ENCODE data around the gene SLC16A5.

Gene SLC16A5

DNA sequence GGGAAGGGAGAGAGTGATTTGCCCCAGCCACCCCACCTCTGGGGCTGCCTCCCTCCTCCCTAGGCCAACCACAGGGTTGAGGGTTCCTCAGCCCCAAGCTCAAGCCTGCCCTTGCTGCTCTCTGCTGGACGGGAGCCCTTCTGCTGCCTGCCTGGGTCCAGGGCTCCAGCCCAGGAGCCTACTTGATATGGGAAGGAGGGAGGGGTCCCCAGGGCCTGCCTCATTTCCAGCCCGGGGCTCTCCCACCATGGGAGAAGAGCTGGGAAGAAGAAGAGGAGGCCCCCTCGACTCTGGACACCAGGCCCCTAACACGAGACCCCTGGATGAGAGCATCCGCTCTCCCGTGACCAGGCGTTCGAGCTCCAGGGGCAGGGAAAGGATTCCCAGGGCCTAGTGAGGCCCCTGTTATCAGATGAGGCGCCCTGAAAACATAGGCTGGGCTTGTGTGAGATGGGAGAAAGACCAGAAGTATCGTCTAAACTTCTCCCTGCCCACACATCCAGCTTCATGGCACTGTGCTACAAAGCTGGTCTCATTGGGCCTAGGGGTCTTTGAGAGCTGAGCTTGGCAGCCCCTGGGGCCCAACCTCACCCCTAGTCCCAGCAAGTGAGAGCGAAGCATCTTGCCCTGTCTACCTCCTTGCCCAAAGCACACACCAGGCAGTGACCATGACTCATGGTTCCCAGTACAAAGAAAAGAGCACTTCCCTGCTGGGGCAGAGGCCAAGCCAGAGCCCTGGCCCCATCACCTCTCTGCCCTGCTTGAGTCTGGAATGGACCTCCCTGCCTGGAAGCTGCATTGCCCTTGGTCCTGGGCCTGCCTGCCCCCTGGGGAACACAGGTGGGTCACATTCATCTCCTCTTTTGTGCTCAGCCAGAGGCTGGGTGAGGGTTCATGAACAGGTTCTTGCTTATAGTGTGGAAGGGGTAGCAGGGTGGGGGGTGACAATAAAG is 987 bp downstream of the SLC16A5 start:
- DNase-seq = no peak

DNA sequence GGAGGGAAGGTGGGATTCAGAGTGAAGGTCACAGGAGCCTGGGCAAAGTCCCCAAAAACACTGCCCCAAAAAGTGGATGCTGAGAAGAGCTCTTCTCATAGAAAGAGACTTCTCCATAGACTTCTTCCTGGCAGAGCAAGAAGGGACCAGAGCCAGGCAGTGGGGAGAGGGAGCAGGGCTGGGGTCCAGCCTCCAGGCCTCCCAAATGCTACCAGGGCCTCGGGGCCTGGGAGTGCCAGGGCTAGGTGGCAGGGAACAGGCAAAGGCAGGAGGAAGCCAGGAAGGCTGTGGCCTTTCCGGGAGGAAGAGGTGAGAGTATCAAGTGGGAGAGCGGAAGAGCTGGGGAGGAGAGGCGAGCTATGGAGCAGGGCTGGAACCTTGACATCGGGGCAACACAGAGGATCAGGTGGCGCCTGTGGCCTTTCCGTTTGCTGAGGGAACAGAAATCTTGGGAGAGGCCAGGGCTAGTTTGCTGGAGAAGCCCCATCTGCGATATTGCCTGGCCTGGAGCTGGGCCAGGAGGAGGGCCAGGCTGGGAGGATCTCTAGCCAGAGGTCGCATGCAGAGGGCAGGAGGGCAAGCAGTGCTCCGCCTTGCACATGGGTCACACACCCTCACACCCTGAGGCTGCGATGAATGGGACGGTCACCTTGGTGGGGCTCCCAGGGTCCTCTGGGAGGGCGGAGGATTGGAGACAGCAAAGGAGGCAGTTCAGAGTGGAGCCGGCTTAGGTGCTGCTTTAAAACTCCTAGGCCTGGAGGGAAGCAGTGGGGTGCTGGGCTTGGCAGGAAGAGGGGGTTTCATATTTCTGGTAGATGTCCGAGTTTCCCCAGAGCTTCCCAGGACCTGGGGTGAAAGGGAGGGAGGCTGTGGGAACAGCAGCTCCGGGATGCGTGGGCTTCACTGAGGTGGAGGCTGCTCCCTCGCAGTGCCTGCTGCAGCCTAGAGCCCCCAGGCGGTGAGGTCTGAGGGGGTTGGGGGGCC is 3.4 kb downstream of the SLC16A5 start:
- no peak for DNase-seq

DNA sequence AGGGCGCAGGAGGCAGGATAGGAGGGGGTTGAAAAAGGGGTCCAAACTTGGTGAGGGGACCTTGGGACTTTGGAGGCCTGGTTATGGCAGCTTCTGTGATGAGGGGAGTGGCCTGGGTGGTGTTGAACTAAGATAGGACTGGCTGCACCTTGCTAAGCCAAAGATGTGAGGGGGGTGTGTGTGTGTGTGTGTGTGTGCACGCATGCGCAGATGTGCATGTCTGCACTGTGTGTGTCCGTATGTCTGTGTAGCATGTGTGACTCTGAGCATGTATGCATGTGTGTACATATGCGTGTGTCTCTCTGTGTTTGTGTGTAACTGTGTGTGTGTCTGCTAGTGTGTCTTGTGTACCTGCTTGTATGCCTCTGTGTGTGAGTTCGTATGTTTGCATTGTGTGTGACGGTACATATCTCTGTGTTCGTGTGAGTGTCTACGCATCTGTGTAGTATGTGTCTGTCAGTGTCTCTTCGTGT is 4.1 kb downstream of the SLC16A5 start:
- no peak for DNase-seq

DNA sequence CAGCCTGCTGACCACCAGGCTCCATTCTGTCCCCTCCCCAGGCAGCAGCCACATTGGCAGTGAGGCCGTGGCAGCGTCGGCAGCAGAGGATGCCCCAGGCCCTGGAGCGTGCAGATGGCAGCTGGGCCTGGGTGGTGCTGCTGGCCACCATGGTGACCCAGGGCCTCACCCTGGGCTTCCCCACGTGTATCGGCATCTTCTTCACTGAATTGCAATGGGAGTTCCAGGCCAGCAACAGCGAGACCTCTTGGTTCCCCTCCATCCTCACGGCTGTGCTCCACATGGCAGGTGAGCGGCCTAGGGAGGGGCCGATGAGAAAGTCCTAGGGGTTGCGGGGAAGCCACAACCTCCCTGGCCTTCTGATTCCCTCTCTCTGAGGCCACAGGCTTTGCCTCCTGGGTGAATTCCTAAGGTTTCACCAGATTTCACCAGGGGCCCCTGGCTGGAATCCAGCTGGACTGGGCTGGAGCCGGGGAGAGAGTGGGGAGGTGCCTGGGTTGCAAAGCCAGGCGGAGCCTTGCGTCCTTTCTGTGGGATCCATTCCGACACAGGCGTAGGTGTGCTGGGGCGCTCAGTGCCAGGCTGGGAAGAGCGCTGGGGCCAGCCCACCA is 5.9 kb downstream of the SLC16A5 start:
- no peak for DNase-seq

DNA sequence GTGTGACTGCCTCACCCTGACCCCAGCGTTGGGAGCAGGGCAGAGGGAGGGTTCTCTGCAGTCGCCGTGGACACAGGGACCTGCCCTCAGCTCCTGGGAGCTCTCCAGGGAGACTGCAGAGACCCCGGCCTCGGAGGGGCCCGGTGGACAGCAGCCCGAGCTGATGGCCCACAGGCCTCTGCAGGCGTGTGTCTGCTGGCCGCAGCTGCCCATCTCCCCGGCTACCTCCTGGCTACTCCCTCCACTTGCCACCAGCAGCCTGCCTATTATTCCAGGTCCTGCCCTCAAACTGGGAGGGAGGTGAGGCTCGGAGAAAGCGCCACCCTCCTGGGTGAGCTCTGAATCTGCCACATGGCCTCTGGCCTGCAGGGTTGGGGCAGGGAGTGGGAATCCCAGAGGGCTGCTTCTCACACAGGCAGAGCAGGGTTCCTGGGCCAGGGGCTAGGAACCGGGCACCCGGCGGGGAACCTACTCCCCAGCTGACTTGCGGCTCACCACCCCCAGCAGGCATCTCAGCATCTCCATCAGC is 7.2 kb downstream of the SLC16A5 start:
- no peak for DNase-seq

DNA sequence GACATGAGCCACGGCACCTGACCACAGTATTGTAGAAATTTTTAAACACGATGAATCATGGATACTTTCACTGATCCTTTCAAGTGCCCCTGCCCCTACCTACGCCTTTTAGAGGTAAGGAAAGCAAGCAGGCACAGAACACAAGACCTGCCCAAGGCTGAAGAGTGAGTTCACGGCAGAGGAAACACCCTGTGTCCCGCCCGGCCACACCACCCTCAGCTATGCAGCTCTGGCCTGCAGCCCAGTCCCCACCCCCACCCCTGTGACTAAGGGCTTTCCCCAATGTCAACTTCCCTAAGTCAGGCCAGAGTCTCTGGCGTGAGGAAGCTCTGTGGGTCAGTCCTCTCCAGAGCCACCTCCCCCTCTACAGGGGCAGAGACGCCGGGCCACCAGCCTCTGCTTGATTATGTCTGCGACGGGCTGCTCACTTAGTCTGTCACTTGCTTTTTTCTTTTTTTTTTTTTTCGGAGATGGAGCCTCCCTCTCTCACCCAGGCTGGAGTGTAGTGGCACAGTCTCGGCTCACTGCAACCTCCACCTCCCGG is 8.4 kb downstream of the SLC16A5 start:
- peak; percentile 78 for DNase-seq

DNA sequence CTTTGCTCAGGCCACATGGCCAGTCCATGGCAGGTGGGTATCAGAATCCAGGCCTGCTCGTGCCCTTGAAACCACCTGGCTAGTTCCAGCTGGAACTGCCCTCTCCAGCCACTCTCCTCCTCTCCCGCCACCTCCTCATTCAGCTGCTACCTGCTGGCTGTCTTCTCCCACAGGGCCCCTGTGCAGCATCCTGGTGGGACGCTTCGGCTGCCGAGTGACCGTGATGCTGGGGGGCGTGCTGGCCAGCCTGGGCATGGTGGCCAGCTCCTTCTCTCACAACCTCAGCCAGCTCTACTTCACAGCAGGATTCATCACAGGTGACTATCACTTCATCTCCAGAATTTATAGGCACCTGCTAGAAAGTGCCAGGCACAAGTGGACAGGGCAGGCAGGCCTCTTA is 10.1 kb downstream of the SLC16A5 start:
- no peak for DNase-seq

DNA sequence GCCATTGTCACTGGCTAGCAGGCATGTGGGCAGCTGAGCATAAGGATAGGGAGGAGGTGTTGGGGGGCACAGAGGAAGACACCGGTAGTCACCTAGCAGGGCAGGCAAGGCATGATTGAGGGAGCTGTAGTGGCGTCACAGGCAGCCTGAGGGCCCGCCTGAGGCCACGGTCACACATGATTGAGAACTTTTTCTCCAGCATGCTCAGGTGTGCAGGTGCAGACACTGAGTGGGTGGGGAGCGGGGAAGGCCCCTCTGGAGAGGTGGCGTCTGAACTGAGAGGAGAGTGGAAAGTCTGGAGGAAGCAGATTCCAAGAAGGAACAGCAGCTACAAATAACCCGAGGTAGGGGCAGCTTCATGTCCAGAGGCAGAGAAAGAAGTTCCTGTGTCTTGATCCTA is 11.1 kb downstream of the SLC16A5 start:
- DNase-seq = no peak

DNA sequence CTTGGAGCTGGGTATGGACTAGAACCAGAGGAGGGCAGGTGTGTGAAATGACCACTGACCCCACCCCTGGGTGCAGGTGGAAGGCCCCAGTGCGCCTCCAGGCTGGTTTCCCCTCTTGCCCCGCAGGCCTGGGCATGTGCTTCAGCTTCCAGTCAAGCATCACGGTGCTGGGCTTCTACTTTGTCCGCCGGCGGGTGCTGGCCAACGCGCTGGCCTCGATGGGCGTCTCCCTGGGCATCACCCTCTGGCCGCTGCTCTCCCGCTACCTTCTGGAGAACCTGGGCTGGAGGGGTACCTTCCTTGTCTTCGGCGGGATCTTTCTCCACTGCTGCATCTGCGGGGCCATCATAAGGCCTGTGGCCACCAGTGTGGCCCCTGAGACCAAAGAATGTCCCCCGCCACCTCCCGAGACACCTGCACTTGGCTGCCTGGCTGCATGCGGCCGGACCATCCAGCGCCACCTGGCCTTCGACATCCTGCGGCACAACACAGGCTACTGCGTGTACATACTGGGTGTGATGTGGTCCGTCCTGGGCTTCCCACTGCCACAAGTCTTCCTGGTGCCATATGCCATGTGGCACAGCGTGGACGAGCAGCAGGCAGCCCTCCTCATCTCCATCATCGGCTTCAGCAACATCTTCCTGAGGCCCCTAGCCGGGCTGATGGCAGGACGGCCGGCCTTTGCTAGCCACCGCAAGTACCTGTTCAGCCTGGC is 12.3 kb downstream of the SLC16A5 start:
- DNase-seq = no peak

DNA sequence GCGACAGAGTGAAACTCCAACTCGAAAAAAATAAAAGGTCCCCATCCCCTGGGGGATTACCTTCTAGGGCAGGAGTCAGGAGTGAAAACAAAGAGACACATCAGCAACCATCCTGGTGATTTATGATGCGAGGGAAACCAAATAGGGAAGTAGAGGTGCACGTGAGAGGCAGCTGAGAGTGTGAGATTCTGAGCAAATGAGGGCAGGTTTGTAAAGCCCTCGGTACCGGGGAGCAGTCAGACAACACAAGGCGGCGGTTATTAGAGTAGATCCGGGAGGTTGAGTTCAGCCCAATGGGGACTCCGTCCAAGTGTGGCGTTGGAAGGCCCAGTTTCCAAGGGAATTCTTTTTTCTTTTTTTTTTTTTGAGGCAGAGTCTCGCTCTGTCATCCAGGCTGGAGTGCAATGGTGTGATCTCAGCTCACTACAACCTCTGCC is 14.6 kb downstream of the SLC16A5 start:
- DNase-seq = no peak

DNA sequence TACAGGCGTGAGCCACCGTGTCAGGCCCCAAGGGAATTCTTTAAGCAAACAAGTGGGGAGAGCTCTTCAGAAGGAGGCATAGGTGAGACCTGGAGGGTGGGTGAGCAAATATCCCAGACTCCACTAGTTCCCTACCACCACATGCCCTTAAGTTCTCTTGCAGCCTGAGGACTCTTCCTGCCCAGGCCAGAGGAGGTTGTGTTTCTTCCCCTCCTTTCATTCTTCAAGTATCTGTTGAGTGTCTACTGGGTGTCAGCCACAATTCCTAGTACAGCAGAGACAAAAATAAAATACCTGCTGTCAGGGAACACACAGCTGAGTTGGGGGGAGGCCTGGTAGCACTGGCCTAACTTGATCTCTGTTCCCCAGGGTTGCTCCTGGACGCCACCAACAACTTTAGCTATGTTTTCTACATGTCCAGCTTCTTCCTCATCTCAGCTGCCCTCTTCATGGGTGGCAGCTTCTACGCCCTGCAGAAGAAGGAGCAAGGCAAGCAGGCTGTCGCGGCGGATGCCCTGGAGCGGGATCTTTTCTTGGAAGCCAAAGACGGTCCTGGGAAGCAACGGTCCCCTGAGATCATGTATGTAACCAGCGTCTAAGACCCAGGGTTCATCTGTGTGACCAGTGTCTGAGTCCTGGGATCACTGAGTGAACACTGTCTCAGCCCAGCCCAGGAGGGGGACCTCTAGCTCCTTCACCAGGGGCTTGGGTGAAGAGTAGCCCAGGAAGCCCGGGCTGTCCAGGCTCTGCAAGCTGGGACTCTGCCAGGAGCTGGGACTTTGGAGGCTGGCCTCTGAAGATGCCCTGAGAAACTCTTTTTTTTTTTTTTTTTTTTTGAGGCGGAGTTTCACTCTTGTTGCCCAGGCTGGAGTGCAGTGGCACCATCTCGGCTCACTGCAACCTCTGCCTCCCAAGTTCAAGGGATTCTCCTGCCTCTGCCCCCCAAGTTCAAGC is 16.1 kb downstream of the SLC16A5 start:
- DNase-seq = no peak

DNA sequence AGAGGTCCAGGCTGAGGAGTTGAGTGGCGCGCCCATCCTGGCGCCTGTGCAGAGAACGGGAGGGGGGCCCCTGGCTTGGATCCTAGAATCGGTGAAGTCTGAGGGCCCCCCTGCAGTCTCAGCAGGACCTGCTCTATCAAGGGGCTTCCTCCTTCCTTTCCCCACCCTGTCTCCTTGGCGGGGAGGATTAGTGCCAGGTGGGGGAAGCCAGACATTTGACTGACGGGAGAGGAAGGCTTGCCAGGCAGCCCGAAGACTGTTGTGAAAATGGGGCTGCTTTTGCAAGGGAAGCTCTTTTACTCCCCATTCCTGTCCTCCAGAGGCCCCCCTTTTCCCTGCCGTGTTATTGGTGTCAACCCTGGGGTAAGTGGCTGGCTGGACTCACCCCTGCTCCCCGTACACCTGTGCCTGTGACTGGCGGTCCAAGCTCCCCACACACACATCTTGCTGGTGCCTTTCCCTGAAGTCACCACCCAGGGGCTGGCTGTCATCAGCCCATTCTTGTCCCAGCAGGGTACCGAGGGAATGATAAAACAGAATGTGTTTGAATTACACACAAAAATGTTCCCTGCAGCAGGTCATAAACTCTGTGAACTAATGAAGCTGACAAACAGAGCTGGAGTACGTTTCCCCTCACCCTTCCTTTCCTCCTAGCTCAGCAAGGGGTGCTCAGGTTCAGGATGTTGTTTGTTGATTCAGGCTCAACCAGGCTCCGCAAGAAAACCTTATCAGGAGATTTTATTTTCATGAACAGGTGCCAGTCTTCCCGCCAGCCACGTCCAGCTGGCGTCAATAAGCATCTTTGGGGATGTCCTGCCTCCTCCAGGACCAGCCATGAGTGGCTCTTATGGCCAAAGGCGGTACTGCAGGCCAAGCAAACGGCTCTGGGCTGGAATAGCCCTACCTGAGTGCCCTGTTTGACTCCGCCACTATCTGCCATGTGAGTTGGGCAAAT is 17.6 kb downstream of the SLC16A5 start:
- no peak for DNase-seq

DNA sequence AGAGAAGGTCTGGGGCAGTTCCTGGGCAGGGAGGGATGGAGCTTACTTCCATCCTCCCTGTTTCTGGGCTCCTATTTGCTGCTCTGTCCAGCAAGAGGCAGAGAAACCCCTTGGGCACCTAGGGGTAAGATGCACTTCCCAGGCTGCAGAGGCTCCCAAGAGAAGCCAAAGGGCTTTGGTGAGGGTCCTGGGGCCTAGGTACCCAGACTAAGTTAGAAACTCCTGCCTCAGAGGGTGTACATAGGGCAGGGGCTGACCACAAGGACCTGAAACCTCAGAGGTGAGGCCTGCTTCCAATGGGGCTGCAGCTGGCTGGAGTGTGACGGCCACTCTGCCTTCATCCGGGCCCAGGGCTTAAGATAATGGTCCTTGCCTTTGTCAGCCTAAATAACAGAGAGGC is 20.4 kb downstream of the SLC16A5 start:
- DNase-seq = no peak

DNA sequence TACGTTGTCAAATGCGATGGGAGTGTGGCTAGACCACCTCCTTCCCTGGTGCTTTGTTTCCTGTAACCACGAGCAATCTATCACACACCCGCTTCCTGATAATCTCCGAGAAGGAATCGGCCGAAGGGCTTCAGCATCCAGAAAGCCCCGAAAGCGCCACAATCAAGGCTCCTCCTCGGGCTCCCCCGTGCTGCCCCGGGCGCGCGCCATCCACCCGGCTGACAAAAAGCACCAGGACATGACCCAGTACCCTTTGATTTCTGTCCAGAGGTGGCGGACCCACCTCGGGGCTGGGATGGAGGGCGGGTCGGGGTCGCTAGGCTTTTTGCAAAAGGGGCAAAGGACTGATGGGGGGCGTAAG is 21.3 kb downstream of the SLC16A5 start:
- no peak for DNase-seq

DNA sequence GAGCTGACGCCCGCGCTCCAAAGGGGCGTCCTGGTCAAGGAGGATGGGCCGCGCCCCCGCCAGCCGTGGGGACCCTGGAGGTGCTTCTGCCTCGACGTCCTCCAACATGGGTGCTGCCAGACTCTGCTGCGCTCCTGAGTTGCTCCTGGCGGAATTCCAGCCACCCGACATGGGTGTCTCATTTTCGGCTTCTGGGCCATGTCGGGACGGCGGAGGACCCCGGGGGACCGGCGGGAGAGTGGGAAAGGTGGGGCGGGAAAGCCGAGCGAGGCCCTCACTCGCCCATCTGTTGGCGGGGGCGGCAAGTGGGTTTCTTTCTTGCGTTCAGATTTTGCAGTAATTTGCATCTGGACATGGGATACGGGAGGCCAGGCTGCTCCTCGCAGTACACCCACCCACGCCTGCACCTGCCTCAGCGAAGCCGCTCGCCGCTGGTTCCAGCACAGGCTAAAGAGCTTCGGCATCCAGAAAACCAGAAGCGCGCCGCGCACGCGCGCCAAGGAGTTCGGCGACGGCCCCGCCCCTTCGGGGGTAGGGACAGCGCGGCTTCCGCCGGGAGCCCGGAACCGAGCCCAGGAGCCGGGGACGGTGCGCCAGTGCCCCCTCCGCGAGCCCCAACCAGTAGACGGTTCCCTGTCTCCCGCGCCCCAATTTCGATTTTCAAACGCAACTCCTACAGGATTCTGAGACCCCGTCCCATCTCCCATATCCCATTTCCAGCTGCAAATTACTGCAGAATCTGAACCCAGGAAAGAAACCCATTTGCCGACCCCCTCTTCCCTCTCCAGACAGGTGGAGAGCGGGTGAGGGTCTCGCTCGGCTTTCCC is 21.9 kb downstream of the SLC16A5 start, which contains the start of gene ARMC7:
Gene ARMC7, plus strand, starts transcription at position 563 of the 827 bp plus-strand sequence. CDS start 320 bp downstream, outside the sequence.
- DNase-seq = peak; percentile 69

DNA sequence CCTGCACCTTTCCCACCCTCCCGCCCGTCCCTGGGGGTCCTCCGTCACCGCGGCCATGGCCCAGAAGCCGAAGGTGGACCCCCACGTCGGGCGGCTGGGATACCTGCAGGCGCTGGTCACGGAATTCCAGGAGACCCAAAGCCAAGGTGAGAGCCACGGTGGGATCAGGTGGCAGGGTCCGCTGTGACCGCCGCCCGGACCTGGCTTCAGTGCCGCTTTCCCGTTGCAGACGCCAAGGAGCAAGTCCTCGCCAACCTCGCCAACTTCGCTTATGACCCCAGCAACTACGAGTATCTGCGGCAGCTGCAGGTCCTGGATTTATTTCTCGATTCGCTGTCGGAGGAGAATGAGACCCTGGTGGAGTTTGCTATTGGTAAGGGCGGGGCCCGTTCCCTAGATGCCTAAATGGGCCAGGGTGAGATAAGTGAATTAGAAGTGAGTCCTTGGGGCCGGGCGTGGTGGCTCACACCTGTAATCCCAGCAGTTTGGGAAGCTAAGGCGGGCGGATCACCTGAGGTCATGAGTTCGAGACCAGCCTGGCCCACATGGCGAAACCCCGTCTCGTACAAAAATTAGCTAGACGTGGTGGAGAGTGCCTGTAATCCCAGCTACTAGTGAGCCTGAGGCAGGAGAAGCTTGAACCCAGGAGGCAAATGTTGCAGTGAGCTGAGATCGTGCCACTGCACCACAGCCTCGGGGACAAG is 22.6 kb downstream of the SLC16A5 start:
- no peak for DNase-seq

DNA sequence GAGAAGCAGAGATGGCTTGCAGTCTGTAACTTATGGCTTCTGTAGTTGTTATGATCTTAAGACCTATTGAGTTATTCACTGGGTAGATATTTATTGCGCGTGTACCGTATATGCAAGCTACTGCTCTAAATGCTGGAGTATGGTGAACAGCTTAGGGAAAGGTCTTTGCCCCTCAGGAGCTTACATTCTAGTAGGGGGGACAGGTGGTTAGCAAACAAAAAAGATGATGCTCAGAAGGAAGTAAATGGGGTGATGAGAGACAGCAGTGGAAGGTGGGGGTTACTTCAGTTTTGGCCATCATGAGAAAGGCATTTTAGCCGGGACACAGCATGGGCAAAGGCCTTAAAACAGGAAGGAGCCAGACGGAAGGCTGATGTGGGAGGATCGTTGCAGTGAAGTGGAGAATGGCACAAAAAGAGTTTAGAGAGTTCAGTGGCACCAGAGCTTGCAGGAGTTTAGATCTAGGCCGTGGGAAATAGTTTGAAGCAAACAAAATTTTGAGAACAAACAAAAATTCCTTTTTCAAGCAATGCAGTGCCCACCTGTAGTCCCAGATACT is 24.1 kb downstream of the SLC16A5 start:
- DNase-seq = no peak

Measured in kidney glomerular epithelial cell (primary cell).